ENCODE data around the gene ATRAID. TPM values are rescaled to one million over a fixed set of nuclear protein-coding genes. Genes with fewer than 3 reads are reported as not detected.
A peak's percentile ranks its signal among the peaks of the same experiment; 100 is the strongest.
"Not testable (repeated sequence)": the region's sequence is repeated elsewhere in the genome, so short reads cannot be mapped to it uniquely, and the experiment has no call there.

Gene ATRAID, protein sequence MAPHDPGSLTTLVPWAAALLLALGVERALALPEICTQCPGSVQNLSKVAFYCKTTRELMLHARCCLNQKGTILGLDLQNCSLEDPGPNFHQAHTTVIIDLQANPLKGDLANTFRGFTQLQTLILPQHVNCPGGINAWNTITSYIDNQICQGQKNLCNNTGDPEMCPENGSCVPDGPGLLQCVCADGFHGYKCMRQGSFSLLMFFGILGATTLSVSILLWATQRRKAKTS
- total RNA-seq (10 to 100 TPM; 59.7 to 76.8 TPM), total RNA-seq (58.9 to 84.9 reads per million in 2 donors)

DNA sequence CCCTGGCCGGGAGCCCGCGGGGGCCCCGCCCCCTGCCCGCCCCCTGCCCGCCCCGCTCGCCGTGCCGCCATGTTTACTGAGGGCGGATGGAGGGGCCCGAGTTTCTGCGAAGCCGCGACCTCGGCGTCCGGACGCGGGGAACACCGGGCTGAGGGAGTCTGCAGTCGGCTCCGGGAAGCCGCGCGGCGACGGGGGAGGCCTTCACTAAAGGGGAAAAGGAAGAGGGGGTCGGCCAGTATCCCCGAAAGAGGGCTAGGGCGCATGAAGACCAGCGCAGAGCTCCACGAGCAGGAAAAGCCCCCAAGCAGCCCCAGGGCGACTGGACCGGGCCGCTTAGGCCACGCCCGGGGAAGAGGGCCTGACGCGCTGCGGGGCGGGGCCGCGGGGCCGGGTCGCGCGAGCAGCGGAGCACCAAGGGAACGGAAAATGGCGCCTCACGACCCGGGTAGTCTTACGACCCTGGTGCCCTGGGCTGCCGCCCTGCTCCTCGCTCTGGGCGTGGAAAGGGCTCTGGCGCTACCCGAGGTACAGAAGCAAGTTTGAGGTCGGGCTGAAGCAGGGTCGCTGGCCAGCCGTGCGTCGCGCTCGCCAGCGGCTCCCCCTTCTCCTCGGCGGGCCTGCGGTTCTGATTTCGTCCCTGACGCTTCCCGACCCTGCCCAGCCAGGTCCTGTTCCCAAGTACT lies at the start of gene ATRAID, which contains the start of gene SLC5A6:
Gene ATRAID, plus strand, starts transcription at position 99 of the 683 bp plus-strand sequence. Its CDS starts 328 bp downstream, at position 427.
Gene SLC5A6, minus strand, starts transcription at position 326 of the 683 bp plus-strand sequence. CDS start 4,618 bp downstream, outside the sequence.
- Mint-ChIP-seq H3K4me1 (peaks cover 34% of the 10 kb centered on the region), H3K27me3 (no peaks in the 10 kb centered on the region), H3K36me3 (ENCODE audit: low read depth) (peaks cover 7% of the 10 kb centered on the region), H3K27ac (peak within 1 kb of the TSS; percentile 99), H3K4me3 (peak within 1 kb of the TSS; percentile 99)
- DNase-seq (peak; percentile 82 to 85 (median 84)), ATAC-seq (peak; percentile 90)
- no peaks in the 10 kb centered on the region for H3K9me3 ChIP-seq (ENCODE audit: control insufficient read depth, low read length, poor library complexity, severe bottlenecking)

- ATAC-seq, result no peak
These were observed 49.4 kb upstream of the ATRAID start for GRCh38 chr2:27162151-27163121.

GRCh38 chr2:27164960-27165763 lies 46.7 kb upstream of the ATRAID start:
- DNase-seq (no peak), ATAC-seq (no peak)
- Mint-ChIP-seq H3K36me3 (ENCODE audit: low read depth) (no peaks in the 10 kb centered on the region), H3K4me1 (peaks cover 7% of the 10 kb centered on the region), H3K27ac (no peak overlapping the region), H3K27me3 (peaks cover 14% of the 10 kb centered on the region), H3K4me3 (no peak overlapping the region)
- no peaks in the 10 kb centered on the region for H3K9me3 ChIP-seq (ENCODE audit: control insufficient read depth, low read length, poor library complexity, severe bottlenecking)

More at GRCh38 chr2:27162151-27163121, 49.4 kb upstream of the ATRAID start:
- Mint-ChIP-seq H3K4me3 (peak overlapping the region; percentile 52), H3K4me1 (peaks cover 5% of the 10 kb centered on the region), H3K27ac (no peak overlapping the region), H3K36me3 (ENCODE audit: low read depth) (no peaks in the 10 kb centered on the region), H3K27me3 (peaks cover 11% of the 10 kb centered on the region)
- no peaks in the 10 kb centered on the region for H3K9me3 ChIP-seq (ENCODE audit: control insufficient read depth, low read length, poor library complexity, severe bottlenecking)
- no peak for DNase-seq

DNA sequence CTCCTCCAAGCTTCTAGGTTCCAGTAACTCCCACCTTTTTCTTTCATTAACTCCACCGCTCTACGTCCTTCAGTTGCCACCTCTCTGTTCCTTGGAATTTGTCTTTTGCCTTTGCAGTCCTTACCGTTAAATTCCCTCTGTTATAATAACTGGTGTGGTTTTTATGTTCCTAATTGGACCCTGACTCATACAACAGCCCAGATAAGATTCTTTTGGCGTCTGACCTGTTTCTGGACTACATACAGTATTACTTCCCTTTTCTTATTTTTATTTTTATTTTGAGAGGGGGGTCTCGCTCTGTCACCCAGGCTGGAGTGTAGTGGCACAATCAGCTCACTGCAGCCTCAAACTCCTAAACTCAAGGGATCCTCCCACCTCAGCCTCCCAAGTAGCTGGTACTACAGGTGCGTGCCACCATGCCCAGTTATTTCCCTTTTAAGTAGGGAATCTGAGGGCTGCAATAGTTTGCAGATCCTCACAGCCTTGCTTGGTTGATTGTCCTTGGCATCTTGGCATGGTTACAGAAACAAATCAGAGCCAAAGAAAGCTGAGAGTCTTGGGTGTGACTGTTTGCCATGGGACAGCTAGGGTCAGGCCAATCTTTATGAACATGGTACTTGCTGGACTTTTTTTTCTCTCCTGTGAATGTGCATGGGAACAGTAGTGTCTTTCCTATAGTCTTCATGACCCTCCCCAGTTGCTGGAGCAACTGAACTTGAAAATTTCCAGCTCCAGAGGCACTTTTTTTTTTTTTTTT lies 41.1 kb upstream of the ATRAID start:
- no peak overlapping the region for H3K4me3 Mint-ChIP-seq
- no peak overlapping the region for H3K27ac Mint-ChIP-seq
- no peaks in the 10 kb centered on the region for H3K36me3 Mint-ChIP-seq (ENCODE audit: low read depth)
- H3K27me3 Mint-ChIP-seq, result peaks cover 19% of the 10 kb centered on the region
- H3K4me1 Mint-ChIP-seq, result peaks cover 11% of the 10 kb centered on the region
- no peaks in the 10 kb centered on the region for H3K9me3 ChIP-seq (ENCODE audit: control insufficient read depth, low read length, poor library complexity, severe bottlenecking)
- ATAC-seq (no peak), DNase-seq (no peak)

- DNase-seq (no peak), ATAC-seq (no peak)
- H3K36me3 Mint-ChIP-seq (ENCODE audit: low read depth), result no peaks in the 10 kb centered on the region
- H3K4me3 Mint-ChIP-seq, result no peak overlapping the region
- peaks cover 22% of the 10 kb centered on the region for H3K27me3 Mint-ChIP-seq
- peaks cover 11% of the 10 kb centered on the region for H3K4me1 Mint-ChIP-seq
- H3K9me3 ChIP-seq (ENCODE audit: control insufficient read depth, low read length, poor library complexity, severe bottlenecking), result no peaks in the 10 kb centered on the region
- H3K27ac Mint-ChIP-seq, result no peak overlapping the region
These were observed 40.4 kb upstream of the ATRAID start for GRCh38 chr2:27171351-27171848.

- H3K9me3 ChIP-seq (ENCODE audit: control insufficient read depth, low read length, poor library complexity, severe bottlenecking), result no peaks in the 10 kb centered on the region
- H3K27me3 Mint-ChIP-seq, result peaks cover 39% of the 10 kb centered on the region
- no peak overlapping the region for H3K27ac Mint-ChIP-seq
- H3K36me3 Mint-ChIP-seq (ENCODE audit: low read depth), result no peaks in the 10 kb centered on the region
- no peak for DNase-seq
- no peak for ATAC-seq
- no peak overlapping the region for H3K4me3 Mint-ChIP-seq
- peaks cover 8% of the 10 kb centered on the region for H3K4me1 Mint-ChIP-seq
These were observed 37.2 kb upstream of the ATRAID start for GRCh38 chr2:27174638-27175037.

DNA sequence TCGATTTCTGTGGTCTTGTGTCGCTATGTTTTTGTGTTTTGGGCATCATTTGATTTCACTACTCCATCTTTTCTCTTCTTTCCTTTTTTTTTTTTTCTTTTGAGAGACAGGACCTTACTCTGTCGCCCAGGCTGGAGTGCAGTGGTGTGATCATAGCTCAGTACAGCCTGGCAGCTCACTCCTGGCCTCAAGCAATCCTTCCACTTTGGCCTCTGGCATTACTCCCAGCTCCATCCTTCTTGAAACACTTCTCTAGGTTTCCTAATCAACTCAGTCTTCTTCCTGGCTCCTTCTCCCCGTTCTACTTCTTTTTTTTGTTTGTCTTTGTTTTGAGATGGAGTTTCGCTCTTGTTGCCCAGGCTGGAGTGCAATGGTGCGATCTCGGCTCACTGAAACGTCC lies 36.5 kb upstream of the ATRAID start:
- no peaks in the 10 kb centered on the region for H3K36me3 Mint-ChIP-seq (ENCODE audit: low read depth)
- no peak overlapping the region for H3K27ac Mint-ChIP-seq
- ATAC-seq, result no peak
- peaks cover 5% of the 10 kb centered on the region for H3K4me1 Mint-ChIP-seq
- DNase-seq, result no peak
- H3K27me3 Mint-ChIP-seq, result peaks cover 38% of the 10 kb centered on the region
- no peaks in the 10 kb centered on the region for H3K9me3 ChIP-seq (ENCODE audit: control insufficient read depth, low read length, poor library complexity, severe bottlenecking)
- no peak overlapping the region for H3K4me3 Mint-ChIP-seq

DNA sequence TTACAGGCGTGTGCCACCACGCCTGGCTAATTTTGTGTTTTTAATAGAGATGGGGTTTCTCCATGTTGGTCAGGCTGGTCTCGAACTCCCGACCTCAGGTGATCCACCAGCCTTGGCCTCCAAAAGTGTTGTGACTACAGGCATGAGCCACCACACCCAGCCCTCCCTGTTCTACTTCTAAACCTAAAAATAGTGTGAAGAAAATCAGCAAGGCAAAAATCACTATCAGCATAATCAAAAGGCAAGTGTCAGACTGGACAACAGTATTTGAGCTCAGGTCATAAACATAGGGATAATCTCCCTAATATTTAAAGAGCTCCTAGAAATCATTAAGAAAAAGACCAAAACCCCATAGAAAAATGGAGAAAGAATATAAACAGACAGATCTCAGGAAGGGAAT lies 36.1 kb upstream of the ATRAID start:
- DNase-seq; H3K9me3 ChIP-seq (ENCODE audit: control insufficient read depth, low read length, poor library complexity, severe bottlenecking); H3K4me3 Mint-ChIP-seq; H3K27ac Mint-ChIP-seq; H3K36me3 Mint-ChIP-seq (ENCODE audit: low read depth); ATAC-seq; H3K4me1 Mint-ChIP-seq: not testable (repeated sequence)
- H3K27me3 Mint-ChIP-seq, result peaks cover 37% of the 10 kb centered on the region

- no peak for DNase-seq
- Mint-ChIP-seq H3K27me3 (peaks cover 52% of the 10 kb centered on the region), H3K36me3 (ENCODE audit: low read depth) (no peaks in the 10 kb centered on the region), H3K27ac (no peak overlapping the region), H3K4me3 (no peak overlapping the region), H3K4me1 (peaks cover 2% of the 10 kb centered on the region)
- H3K9me3 ChIP-seq (ENCODE audit: control insufficient read depth, low read length, poor library complexity, severe bottlenecking), result no peaks in the 10 kb centered on the region
- ATAC-seq, result peak; percentile 41
These were observed 34.1 kb upstream of the ATRAID start for GRCh38 chr2:27177441-27178351.

DNA sequence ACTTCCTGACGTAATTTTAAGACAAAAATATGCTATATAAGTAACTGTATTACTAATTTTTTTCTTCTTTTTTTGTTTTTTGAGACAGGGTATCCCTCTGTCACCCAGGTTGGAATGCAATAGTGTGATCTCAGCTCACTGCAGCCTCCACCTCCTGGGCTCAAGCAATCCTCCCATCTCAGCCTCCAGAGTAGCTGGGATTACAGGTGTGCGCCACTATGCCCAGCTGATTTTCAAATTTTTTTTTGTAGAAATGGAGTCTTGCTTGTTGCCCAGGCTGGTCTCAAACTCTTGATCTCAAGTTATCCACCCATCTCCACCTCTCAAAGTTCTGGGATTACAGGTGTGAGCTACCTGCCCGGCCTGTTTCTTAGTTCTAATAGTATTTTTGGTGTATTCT lies 33.4 kb upstream of the ATRAID start:
- Mint-ChIP-seq H3K4me3 (no peak overlapping the region), H3K4me1 (peaks cover 2% of the 10 kb centered on the region), H3K27me3 (peaks cover 53% of the 10 kb centered on the region), H3K36me3 (ENCODE audit: low read depth) (no peaks in the 10 kb centered on the region), H3K27ac (no peak overlapping the region)
- ATAC-seq (no peak), DNase-seq (no peak)
- H3K9me3 ChIP-seq (ENCODE audit: control insufficient read depth, low read length, poor library complexity, severe bottlenecking), result no peaks in the 10 kb centered on the region

DNA sequence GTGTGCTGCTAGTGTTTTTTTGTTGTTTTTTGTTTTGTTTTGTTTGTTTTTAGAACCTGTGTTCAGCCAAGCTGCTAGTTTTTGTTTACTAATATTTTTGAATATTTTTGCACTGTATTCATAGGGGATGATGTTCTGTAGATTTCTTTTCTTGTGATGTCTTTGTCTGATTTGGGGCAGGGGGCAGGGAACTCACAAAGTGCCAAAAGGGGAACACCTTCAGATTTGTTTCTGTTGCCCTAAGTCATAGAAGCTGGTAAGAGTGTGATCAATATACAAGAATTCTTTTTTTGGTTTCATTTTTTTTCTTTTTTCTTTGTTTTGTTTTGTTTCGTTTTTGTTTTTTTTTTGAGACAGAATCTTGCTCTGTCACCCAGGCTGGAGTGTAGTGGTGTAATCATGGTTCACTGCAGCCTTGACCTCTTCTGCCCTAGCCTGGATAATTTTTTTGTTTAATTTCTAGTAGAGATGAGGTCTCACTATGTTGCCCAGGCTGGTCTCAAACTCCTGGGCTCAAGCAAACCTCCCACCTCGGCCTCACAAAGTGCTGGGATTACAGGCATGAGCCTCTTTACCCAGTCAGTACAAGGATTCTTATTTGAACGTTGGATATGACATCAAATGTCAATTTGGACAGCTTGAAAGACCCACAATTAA lies 32.4 kb upstream of the ATRAID start:
- ATAC-seq, result no peak
- no peaks in the 10 kb centered on the region for H3K9me3 ChIP-seq (ENCODE audit: control insufficient read depth, low read length, poor library complexity, severe bottlenecking)
- no peak overlapping the region for H3K4me3 Mint-ChIP-seq
- H3K27ac Mint-ChIP-seq, result no peak overlapping the region
- no peaks in the 10 kb centered on the region for H3K36me3 Mint-ChIP-seq (ENCODE audit: low read depth)
- no peak for DNase-seq
- H3K4me1 Mint-ChIP-seq, result peaks cover 2% of the 10 kb centered on the region
- peaks cover 63% of the 10 kb centered on the region for H3K27me3 Mint-ChIP-seq
